ENCODE data around the gene LEMD1.

Gene LEMD1

GRCh38 chr1:205443585-205444299, 21.9 kb upstream of the LEMD1 start:
- POLR2A ChIA-PET (ENCODE audit: low non-redundant PET), result no interaction called here
- peak overlapping the region; percentile 96 for H3K27ac ChIP-seq
- CTCF ChIA-PET, result interaction anchor here (0.6 to 2.9 kb wide), 6 partner anchors 12 to 637 kb away, joined by 3 to 16 read pairs (median 5); no protein-coding TSS in a partner anchor
- TF ChIP-seq CTCF (conservative IDR thresholded peaks at IDR 0.05; ENCODE audit: low read depth), result no peak
- DNase-seq (ENCODE audit: low spot score), result no peak

- no peak for TF ChIP-seq CTCF (conservative IDR thresholded peaks at IDR 0.05; ENCODE audit: low read depth)
- H3K27ac ChIP-seq, result peak overlapping the region; percentile 85
- no peak for DNase-seq (ENCODE audit: low spot score)
- CTCF ChIA-PET, result interaction anchor here (0.5 to 2.0 kb wide), 6 partner anchors 10 to 269 kb away, joined by 3 to 8 read pairs (median 4); no protein-coding TSS in a partner anchor
- POLR2A ChIA-PET (ENCODE audit: low non-redundant PET), result interaction anchor here (0.5 kb wide), 1 partner anchor 34 kb away, joined by 3 read pairs; no protein-coding TSS in a partner anchor
Observed at GRCh38 chr1:205442051-205442725, 20.3 kb upstream of the LEMD1 start.

GRCh38 chr1:205441716-205442050, 19.8 kb upstream of the LEMD1 start:
- DNase-seq (ENCODE audit: low spot score), result no peak
- TF ChIP-seq CTCF (conservative IDR thresholded peaks at IDR 0.05; ENCODE audit: low read depth), result no peak
- POLR2A ChIA-PET (ENCODE audit: low non-redundant PET), result interaction anchor here (0.5 kb wide), 1 partner anchor 35 kb away, joined by 3 read pairs; no protein-coding TSS in a partner anchor
- peak overlapping the region; percentile 85 for H3K27ac ChIP-seq
- CTCF ChIA-PET, result interaction anchor here (0.5 to 3.8 kb wide), 12 partner anchors 8 to 270 kb away, joined by 3 to 26 read pairs (median 4); no protein-coding TSS in a partner anchor

GRCh38 chr1:205441318-205441633, 19.4 kb upstream of the LEMD1 start:
- POLR2A ChIA-PET (ENCODE audit: low non-redundant PET), result interaction anchor here (0.5 kb wide), 1 partner anchor 35 kb away, joined by 3 read pairs; no protein-coding TSS in a partner anchor
- no peak for TF ChIP-seq CTCF (conservative IDR thresholded peaks at IDR 0.05; ENCODE audit: low read depth)
- no peak for DNase-seq (ENCODE audit: low spot score)
- H3K27ac ChIP-seq, result peak overlapping the region; percentile 85
- CTCF ChIA-PET, result interaction anchor here (0.5 to 3.8 kb wide), 13 partner anchors 9 to 270 kb away, joined by 3 to 26 read pairs (median 4); no protein-coding TSS in a partner anchor

- ChIA-PET CTCF (interaction anchor here (0.5 to 3.8 kb wide), 13 partner anchors 9 to 185 kb away, joined by 3 to 40 read pairs (median 4); no protein-coding TSS in a partner anchor), POLR2A (ENCODE audit: low non-redundant PET) (no interaction called here)
- H3K27ac ChIP-seq, result peak overlapping the region; percentile 85
- TF ChIP-seq CTCF (conservative IDR thresholded peaks at IDR 0.05; ENCODE audit: low read depth), result no peak
- DNase-seq (ENCODE audit: low spot score), result peak; percentile 95
Observed at GRCh38 chr1:205440476-205441317, 18.8 kb upstream of the LEMD1 start.

GRCh38 chr1:205440121-205440475, 18.2 kb upstream of the LEMD1 start:
- H3K27ac ChIP-seq, result peak overlapping the region; percentile 85
- CTCF ChIA-PET, result interaction anchor here (1.2 to 3.8 kb wide), 4 partner anchors 10 to 46 kb away, joined by 4 to 40 read pairs (median 18); no protein-coding TSS in a partner anchor
- no peak for TF ChIP-seq CTCF (conservative IDR thresholded peaks at IDR 0.05; ENCODE audit: low read depth)
- POLR2A ChIA-PET (ENCODE audit: low non-redundant PET), result interaction anchor here (0.7 kb wide), 1 partner anchor 9 kb away, joined by 4 read pairs; no protein-coding TSS in a partner anchor
- DNase-seq (ENCODE audit: low spot score), result no peak

All from RWPE1 (cell line).